SK-MEL-5 (cell line): ENCODE measurements around the gene SORCS1. TPM values are rescaled to one million over a fixed set of nuclear protein-coding genes. Genes with fewer than 3 reads are reported as not detected.

Source experiments
- DNase-seq: peaks from one replicate; pipeline ENCODE4 v3.0.0-alpha.2; 2016; ENCODE audit warnings: low read depth, low spot score
- in situ Hi-C: cut with HindIII; loops from 2 replicates; pipeline ENCODE4 v1.10.0; 2016; ENCODE audit warnings: low sequenced_read_pairs, high pct_unique_total_duplicates, low pct_unique_long_range_greater_than_20kb
- total RNA-seq: library from RNA; depleted of rRNA; stranded (reverse); fragments of >200 nt; shearing (Covaris generic); gene quantifications from 2 replicates; pipeline ENCODE4 v1.2.3, GENCODE V29; 2014

Gene SORCS1
- total RNA-seq, 1 experiment from 2014 or later = 6.9 TPM

- DNase-seq = no peak
- in situ Hi-C loops = no loop called here
Measured at GRCh38 chr10:106978756-106979155, 185.8 kb downstream of the SORCS1 start.

GRCh38 chr10:106973716-106974115, 190.8 kb downstream of the SORCS1 start:
- in situ Hi-C loops = no loop called here
- DNase-seq = no peak

- DNase-seq = peak; percentile 69
- in situ Hi-C loops = no loop called here
Measured at GRCh38 chr10:106973288-106973687, 191.2 kb downstream of the SORCS1 start.

- in situ Hi-C loops = no loop called here
- no peak for DNase-seq
Measured at GRCh38 chr10:106972381-106972780, 192.1 kb downstream of the SORCS1 start.

- no peak for DNase-seq
- in situ Hi-C loops = no loop called here
Measured at GRCh38 chr10:106971411-106971831, 193.1 kb downstream of the SORCS1 start.

- no peak for DNase-seq
- in situ Hi-C loops = no loop called here
Measured at GRCh38 chr10:106967452-106967851, 197.1 kb downstream of the SORCS1 start.

- in situ Hi-C loops = no loop called here
- peak; percentile 70 for DNase-seq
Measured at GRCh38 chr10:106960812-106961211, 203.7 kb downstream of the SORCS1 start.

GRCh38 chr10:106959521-106959920, 205.0 kb downstream of the SORCS1 start:
- in situ Hi-C loops = no loop called here
- DNase-seq = no peak

- in situ Hi-C loops = no loop called here
- no peak for DNase-seq
Measured at GRCh38 chr10:106958589-106959361, 205.7 kb downstream of the SORCS1 start.

GRCh38 chr10:106957823-106958588, 206.5 kb downstream of the SORCS1 start:
- DNase-seq = no peak
- in situ Hi-C loops = no loop called here

- no peak for DNase-seq
- in situ Hi-C loops = no loop called here
Measured at GRCh38 chr10:106956216-106956915, 208.1 kb downstream of the SORCS1 start.

- no peak for DNase-seq
- in situ Hi-C loops = no loop called here
Measured at GRCh38 chr10:106955133-106955532, 209.4 kb downstream of the SORCS1 start.

GRCh38 chr10:106952033-106952432, 212.5 kb downstream of the SORCS1 start:
- DNase-seq = no peak
- in situ Hi-C loops = no loop called here

GRCh38 chr10:106949680-106950478, 214.6 kb downstream of the SORCS1 start:
- no peak for DNase-seq
- in situ Hi-C loops = no loop called here

- in situ Hi-C loops = no loop called here
- no peak for DNase-seq
Measured at GRCh38 chr10:106947643-106948042, 216.9 kb downstream of the SORCS1 start.

- peak; percentile 30 for DNase-seq
- in situ Hi-C loops = no loop called here
Measured at GRCh38 chr10:106942035-106942662, 222.4 kb downstream of the SORCS1 start.
